Stimulated activated CD4-positive, alpha-beta T cell treated with anti-CD3 and anti-CD28 coated beads, Interleukin-2, amount 100 ng/mL, for 24 hours (primary cell): ENCODE measurements around the gene TNIK.
"Not testable (repeated sequence)": the region's sequence is repeated elsewhere in the genome, so short reads cannot be mapped to it uniquely, and the experiment has no call there.

Experiments
- DNase-seq, 2 donors: peaks; one replicate each; pipeline ENCODE4 v3.0.0-alpha.2; 2020

TNIK gene

DNA sequence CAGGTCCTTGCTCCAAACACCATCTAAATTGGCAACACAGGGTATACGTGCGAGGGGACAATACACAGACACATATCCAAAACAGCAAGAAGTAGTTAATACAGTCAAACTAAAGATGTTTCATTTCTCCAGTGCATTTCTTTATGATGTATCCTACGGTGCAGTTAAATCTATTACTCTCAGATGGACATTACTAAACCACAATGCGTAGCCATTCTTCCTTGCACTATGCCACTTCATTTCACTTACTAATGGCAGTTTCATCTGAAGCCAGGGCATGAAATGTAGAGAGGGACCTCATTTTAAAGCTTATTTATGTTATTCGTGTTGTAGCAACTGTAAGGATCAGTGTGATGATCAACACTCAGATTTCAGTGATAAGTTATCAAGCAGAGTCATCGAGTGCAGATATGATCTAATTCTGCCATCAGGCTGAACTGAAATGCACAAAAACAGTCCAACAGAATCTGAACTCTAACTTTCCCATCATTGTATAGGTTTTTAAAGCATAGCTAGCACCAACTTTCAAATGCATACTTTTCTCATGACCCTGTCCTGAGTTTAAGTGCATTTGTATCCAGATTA is 14.5 kb downstream of the TNIK start:
- no peak for DNase-seq

DNA sequence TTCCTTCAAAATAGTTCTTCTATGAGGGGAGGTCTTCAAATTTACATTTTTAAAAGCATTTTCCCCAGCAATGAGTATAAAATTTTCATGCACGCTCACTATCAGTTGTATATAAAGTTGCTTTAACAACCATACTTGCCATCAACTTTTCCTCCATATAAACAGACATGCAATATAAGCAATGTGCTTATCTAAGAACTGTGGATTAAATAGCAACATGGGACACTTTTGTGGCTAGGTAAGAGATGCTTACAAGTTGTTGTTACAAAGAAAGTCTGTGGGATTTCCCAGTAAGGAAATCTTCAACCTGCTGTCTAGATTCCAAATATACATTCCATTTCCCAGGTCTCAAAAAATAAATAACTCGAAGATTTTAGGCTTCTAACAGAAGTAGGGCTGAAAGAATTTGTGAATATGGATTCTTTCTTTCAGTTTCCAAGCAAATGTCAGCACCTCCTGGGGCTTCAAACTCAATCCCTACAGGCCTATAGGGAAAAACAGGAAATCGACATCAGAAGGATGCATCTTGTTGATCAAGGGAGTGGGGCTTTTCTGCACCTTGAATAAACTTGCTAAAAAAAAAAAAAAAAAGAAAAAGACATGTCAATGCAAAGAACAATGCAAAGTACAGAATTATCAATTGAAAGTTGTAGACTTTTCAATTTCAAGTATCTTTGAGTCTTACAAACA is 16.1 kb downstream of the TNIK start:
- DNase-seq, result no peak

DNA sequence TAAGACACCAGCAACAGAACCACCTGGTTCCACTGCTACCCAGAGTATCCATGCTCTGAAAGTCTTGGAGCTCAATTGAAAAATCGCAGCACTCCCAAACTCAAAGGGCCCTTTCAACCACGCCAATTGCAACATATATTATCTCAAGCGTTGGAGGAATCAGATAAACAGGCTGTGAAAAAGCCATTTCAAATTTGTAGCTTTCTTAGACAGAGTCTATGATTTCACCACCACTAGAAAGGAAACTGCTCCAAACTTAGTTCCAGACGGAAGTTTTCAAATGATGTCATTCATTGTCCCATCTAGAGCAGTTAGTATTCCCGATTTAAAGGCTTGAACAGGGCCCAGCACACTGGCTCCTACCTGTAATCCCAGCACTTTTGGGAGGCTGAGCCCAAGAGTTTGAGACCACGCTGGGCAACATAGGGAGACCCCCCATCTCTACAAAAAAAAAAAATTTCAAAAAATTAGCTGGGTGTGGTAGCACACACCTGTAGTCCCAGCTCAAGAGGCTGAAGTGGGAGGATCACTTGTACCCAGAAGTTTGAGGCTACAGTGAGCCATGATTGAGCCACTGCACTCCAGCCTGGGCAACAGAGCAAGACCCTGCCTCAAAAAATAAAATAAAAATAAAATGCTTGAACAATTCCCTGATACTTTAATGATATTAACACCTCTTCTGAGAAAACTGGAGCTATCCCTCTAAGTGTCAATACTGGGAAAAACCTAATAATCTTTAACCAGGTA is 16.8 kb downstream of the TNIK start:
- DNase-seq, result no peak

DNA sequence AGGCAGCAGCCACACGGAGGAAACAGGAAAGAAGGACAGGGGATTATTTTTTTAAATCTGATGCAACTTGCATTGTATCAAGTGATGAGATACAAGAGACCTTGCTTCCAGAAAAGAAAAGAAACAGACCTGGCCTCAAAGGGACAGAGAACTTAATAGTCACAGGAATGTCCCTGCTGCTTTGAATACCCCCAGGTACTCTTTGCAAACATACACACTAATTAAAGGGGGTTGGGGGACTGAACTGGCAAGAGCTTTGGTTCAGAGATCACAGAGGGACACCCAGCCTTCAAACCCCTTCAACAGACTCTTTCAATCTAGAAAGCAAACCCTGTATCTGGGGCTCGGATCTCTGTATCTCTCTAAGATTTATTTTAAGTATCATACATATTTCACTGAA is 18.0 kb downstream of the TNIK start:
- no peak for DNase-seq

DNA sequence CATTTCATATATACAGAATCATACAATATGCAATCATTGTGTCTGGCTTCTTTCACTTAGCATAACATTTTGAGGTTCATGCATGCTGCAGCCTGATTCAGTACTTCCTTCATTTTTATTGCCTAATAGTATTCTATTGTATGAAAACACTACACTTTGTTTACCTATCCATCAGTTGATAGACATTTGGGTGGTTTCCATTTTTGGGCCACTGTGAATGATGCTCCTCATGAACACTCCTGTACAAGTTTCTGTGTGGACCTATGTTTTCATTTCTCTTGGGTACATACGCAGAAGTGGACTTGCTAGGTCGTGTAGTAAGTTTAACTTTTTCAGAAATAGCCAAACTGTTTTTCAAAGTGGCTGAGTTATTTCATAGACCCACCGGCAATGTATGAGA is 18.8 kb downstream of the TNIK start:
- DNase-seq, result no peak

DNA sequence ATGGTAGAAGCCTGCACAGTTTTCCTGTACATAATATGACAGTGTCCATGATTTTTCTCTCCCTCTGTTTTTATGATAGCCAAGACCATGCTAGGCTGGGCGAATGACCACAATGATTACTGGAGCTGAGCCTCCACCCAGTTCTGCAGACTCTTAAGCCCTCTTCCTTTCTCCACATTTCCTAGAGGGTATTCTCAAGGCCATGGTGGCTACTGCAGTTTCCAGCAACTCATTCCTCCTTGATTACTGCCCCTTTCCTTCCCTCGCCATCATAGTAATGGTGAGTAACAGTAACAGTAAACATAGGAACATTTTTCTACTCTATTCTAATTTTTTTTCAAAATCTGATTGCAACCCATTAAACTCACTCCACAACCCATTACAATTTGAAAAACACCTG is 20.2 kb downstream of the TNIK start:
- DNase-seq, result no peak

DNA sequence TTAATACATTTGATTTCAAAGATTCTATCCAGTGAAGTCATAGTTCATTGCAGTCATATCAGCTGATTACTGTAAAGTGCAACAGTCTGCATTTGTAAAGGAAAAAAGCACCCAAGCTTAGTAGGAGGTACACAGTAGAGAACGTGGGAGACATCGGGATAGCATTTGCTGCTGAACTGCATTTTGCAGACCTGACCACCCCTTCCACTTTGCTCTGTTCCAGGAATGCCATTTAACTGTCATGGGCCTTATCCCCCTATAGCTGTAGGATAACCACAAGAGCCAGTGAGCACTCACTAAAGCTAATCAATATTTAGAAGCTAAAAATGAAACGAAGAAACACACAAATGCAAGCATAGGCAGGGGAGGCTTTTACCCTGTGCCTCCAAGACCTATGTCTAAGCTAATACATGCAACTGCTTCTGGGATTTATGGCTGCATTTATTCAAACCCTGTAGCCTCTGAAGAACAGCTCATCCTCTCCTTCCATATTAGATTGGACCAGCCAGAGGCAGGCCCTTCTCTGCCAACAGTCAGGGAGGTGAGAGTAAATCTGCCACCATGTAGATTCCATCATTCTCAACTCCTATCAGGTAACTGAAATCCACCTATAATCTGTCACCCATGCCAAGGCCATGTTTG is 23.0 kb downstream of the TNIK start:
- no peak for DNase-seq

DNA sequence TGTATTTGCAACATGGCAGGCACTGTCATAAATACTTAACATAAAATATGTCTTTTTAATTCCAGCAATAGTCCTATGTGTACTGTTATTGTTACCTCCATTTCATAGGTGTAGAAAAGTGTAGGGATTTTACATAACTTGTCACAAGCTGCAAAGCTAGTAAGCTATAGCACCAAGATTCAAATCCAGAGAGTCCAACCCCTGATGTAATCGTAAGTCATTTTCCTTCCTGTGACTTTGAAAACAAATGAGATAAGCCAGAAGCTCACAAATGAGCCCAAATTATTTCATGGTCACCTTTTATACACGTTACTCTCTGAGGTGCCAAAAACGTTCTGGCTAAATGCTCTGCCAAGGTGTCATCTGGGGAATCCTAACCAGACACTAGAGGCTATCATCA is 23.8 kb downstream of the TNIK start:
- DNase-seq, result no peak

DNA sequence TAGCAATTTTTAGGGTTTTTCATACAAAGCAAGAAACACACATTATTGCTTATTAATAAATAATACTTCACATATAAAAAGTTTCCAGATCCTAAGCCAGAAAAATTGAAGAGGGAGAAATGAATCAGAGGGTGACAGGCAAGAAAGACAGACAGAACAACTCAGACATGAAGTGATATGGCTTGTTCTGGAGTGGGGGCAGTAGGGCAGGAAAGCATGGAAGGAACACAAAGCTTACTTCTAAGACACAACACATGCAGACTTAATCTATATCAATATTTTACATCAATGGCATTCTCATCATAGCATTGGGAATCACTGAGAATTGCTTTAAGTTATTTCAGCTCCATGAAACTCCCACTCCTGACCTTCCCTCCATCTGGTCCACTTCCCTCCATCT is 24.4 kb downstream of the TNIK start:
- no peak for DNase-seq

DNA sequence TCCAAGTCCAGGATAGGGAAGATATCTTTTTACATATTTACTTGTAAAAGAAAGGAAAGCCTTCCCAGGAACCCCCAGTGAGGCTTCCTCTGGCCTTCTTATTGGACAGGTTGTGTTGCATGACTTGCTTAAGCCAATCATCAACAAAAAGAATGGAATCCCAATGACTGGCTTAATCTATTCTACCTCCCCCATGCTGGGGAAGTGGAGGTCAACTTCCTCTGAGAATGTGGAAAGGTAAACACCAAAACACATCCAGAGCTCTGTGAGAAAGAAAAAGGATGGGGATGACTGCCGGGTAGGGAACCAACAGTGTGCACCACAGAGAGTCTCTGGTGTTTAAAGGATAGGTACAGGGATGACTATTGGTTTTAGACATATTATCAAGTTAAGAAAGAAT is 25.1 kb downstream of the TNIK start:
- no peak for DNase-seq

DNA sequence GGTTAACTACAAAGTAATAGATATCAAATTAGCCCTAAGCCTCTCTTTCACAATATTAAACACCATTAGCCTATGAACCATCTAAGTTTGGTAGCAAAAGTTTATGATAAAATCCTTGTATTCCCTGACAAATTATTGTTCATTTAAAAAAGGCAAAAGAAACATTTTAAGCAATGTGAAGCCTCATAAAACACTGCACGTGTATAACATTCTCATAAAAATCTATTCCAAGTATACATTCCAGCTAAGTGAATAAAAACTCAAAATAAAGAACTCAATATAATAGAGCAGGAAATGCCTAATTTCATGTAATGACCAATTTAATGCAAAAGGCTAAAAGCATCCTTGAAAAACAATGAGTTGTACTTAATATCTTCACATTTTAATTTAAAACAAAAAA is 27.7 kb downstream of the TNIK start:
- DNase-seq, result no peak

DNA sequence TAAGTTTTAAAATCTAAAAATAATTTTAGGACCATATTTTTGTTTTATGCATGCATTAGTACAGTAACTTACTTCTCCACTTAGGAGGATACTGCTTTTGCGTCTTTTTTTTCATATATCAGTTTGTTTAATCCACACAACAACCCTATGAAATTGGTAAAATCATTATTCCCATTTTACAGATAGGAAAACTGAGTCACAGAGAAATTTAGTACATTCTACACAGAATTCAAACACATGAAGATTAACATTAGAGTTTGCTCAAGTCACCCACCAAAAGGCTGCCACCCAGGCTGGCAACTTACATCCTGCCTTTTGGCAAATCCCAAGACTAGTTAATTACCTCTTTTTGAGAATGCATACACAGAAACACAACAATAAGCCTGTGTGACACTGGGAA is 28.7 kb downstream of the TNIK start:
- DNase-seq, result no peak

DNA sequence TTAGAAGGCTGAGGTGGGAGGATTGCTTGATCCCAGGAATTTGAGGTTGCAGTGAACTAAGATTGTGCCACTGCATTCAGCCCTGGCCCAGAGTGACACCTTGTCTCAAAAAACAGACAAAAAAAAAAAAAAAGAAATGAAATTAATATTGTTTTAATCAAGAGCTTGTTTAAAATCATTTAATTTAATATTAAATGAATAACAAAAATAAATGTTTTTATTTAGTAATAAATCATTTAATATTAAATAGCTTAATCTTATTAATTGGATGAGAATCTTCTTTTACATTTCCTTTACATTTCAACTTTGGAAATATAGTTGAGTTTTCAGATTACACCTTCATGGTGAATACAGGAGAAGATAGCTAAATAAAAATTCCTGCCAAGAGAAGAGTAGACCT is 29.7 kb downstream of the TNIK start:
- DNase-seq, result no peak

DNA sequence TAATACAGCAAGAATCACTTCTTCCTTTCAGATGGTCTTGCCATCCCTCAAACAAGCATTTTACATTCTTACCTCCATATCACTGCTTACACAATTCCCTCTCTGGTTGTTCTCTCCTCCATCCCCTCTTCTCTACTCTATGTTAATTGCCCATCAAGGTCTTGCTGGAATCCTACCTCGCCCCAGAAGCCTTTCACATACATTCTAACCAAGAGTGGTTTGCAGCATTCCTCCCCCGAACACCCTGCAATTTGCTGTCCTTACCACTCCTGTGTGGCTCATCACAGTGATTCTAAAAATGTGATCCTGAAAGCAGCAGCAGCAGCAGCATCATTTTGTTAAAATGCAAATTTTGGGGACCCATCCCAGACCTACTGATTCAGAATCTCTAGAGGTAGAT is 30.6 kb downstream of the TNIK start:
- no peak for DNase-seq

DNA sequence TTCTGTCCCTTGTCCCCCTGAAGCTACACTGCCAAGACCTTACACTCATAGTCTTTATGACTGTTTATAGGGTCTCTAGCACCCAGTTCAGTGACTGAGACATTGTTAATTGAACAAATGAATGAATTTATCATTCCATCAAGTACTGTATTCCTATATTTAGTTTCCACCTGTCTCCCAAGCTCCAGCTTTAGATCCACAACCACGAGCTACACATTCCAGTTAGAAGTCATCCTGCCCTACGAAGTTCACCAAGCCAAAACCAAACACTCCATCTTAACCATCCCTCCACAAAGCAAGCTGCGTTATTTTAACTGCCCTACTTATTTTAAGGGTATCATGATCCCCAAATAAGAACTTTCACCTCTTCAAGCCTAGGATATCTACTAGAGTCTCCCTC is 31.3 kb downstream of the TNIK start:
- DNase-seq, result no peak

DNA sequence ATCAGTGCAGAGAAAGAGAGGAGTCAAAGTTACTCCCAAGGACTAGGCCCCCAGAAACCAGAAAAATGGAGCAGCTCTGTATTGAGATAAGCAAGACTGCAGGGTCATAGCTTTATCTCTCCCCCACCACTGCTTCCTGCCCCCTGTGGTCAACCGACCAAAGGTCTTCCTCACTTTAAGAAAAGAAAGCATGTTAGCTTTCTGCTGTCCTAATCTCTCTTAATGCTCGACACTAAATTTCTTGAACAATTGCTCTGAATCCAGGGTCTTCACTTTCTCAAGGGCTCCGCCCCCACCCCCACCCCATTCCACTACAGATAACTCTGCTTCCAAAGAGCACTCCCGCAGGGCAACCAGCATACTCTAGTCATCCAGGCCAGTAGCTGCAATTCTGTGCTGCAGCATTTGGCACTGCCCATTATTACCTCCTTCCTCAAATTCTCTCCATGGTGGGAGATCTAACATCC is 31.9 kb downstream of the TNIK start:
- no peak for DNase-seq

DNA sequence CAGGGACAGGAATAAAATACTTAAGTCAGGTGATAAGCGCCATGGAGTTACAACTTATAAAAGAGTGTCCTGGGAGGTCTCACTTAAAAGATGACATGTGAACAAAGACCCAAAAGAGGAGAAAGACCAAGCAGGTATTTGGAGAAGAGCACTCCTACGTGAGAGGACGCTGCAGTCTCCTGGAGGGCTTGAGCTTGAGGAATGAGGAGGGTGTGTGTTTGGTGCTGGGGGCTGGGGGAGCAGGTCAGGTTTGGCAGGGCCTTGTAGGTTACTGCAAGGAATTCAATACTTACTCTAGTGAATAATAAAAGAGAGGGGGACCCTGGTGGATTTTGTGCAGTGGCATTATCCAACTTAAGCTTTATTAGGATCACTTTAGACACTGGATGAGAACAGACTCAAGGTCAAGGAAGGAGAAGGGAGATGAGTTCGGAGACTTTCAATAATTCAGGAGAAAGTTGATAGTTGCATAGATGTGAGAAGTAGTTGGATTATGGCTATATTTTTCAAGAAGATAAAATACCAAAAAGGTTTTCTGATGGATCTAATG is 32.4 kb downstream of the TNIK start:
- DNase-seq, result no peak

DNA sequence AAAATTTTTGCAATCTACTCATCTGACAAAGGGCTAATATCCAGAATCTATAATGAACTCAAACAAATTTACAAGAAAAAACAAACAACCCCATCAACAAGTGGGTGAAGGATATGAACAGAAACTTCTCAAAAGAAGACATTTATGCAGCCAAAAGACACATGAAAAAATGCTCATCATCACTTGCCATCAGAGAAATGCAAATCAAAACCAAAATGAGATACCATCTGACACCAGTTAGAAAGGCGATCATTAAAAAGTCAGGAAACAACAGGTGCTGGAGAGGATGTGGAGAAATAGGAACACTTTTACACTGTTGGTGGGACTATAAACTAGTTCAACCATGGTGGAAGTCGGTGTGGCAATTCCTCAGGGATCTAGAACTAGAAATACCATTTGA is 36.1 kb downstream of the TNIK start:
- not testable (repeated sequence) for DNase-seq

DNA sequence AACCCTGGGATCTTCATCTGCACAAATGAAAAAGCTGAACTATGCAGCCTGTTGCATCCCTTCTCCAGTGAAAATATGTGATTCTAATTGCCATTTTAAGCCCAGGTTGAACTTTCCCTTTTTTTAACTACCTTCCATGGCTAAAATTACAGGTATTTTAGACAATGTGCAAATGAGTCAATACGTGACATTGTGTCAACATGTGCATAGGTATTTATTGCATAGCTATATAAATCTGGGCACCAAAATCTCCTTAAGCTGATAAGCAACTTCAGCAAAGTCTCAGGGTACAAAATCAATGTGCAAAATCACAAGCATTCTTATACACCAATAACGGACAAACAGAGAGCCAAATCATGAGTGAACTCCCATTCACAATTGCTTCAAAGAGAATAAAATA is 37.4 kb downstream of the TNIK start:
- DNase-seq, result not testable (repeated sequence)

DNA sequence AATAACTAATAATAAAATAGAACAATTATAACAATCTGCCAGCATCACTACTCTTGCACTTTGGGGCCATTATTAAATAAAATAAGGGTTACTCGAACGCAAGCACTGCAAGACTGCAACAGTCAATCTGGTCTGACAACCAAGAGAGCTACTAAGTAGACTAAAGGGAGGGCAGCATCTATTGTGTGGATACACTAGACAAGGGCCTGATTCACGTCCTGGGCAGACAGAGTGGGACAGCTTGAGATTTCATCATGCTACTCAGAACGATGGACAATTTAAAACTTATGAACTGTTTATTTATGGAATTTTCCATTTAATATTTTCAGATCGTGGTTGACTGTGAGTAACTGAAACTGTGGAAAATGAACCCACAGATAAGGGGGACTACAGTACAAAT is 39.5 kb downstream of the TNIK start:
- DNase-seq, result no peak

DNA sequence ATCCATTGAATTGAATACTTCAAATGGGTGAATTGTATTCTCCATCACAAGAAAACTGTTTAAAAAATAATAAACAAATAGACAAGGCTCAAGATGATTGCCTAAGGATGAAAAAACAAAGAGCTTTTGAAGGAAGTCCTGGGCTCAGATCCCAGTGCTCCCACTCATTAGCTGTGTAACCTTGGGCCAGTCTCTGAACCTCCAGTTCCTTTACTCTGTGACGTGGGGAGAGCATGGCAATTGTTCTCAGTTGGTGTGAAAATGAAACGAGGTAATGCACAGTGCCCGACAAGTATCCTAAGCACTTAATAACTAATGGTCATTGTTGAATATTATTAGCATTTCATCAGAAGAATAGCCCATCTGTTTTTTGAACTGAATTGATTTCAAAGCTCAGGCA is 40.7 kb downstream of the TNIK start:
- no peak for DNase-seq

DNA sequence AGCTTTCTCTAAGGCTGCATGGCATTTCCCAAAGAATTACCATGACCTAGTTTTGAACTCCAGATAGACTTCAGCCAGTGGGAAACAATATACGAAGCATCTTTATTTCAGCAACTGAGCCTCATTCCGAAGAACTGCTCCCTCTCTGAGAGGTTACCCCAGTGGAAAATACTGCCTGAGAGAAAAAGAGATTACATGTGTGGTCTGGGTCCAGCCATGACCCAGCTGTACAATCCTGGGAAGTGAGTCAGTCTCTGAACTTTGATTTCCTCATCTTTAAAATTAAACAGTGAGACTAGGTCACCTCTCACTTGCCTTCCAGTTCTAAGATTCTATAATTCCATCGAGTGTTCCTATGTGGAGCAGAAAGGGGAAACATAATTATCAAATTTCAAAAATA is 42.4 kb downstream of the TNIK start:
- no peak for DNase-seq

DNA sequence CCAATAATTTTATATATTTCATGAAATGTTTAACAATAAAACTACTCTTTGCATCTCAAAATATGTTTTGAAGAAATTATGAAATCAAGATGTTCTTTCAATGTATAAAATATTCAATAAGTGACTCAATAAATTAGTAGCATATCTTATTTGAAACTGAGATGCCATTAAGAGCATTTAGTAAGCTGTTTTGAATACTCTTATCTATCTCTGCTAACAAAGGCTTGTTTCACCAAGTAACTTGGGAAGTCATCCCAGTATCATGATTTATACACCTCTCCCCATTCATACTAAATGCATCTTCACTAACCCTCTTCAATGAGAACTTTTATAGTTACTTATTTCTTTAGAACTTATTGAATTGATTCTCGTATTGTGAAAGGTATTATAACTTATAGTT is 43.1 kb downstream of the TNIK start:
- no peak for DNase-seq

DNA sequence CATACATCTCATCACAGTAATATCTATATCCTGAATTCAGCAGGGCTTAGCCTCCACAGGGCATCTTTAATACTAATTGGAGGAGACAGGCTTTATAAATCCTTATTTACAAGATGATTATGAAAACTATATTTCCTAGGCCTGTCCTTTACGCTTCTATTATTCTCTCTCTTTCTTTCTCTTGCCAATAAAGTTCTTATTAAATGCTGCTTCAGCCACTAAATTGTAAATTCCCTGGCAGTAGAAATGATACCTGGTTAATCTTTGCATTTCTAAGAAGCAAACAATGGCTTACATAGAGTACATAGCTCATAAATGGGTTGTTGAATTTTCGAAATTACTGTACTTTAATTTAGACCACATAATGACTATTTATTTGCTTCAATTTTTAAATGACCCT is 43.5 kb downstream of the TNIK start:
- no peak for DNase-seq
